GM23338 (cell line): ENCODE data around the gene CENPP. TPM values are rescaled to one million over a fixed set of nuclear protein-coding genes. Genes with fewer than 3 reads are reported as not detected.

ENCODE experiments used
- ATAC-seq: fragments of 200-7000 bp; cut with Tn5 transposase; 3 replicates; pipeline ENCODE4 v1.9.1; 2020
- DNase-seq: peaks from one replicate; pipeline ENCODE4 v3.0.0-alpha.2; 2015; ENCODE audit warnings: low spot score
- H2AFZ ChIP-seq: fragments of 200-600 bp; sonication (generic); 2 replicates; pipeline ENCODE4 v1.8.0; 2016; ENCODE audit warnings: antibody characterized with exemption, mild to moderate bottlenecking, moderate library complexity
- H3F3A ChIP-seq: fragments of 200-600 bp; sonication (generic); replicated peaks from 2 replicates; pipeline ENCODE4 v1.8.0; 2017; ENCODE audit warnings: antibody characterized with exemption, mixed run types, low read depth
- H3K27ac ChIP-seq: fragments of 200-600 bp; sonication (generic); 2 replicates; pipeline ENCODE4 v1.6.1; 2016; ENCODE audit warnings: low read depth
- H3K27me3 ChIP-seq: fragments of 200-600 bp; sonication (generic); 2 replicates; pipeline ENCODE4 v1.8.0; 2016; ENCODE audit warnings: mild to moderate bottlenecking, mixed run types, moderate library complexity; ENCODE audit not compliant: insufficient read depth
- H3K36me3 ChIP-seq: fragments of 200-600 bp; sonication (generic); 2 replicates; pipeline ENCODE4 v1.8.0; 2016; ENCODE audit warnings: mild to moderate bottlenecking; ENCODE audit not compliant: insufficient read depth
- H3K4me1 ChIP-seq: fragments of 200-600 bp; sonication (generic); 2 replicates; pipeline ENCODE4 v1.8.0; 2016; ENCODE audit warnings: mild to moderate bottlenecking, moderate library complexity; ENCODE audit not compliant: insufficient read depth
- H3K4me2 ChIP-seq: fragments of 200-600 bp; sonication (generic); 2 replicates; pipeline ENCODE4 v1.7.1; 2017; ENCODE audit warnings: mixed run types
- H3K4me3 ChIP-seq: fragments of 200-600 bp; sonication (generic); 2 replicates; pipeline ENCODE4 v1.6.1; 2016; ENCODE audit warnings: mixed run types
- H3K79me2 ChIP-seq: fragments of 200-600 bp; sonication (generic); replicated peaks from 2 replicates; pipeline ENCODE4 v1.8.0; 2017; ENCODE audit warnings: mild to moderate bottlenecking; ENCODE audit not compliant: insufficient read depth
- H3K9me2 ChIP-seq: fragments of 200-600 bp; sonication (generic); 2 replicates; pipeline ENCODE4 v1.8.0; 2017; ENCODE audit not compliant: insufficient read depth
- H4K20me1 ChIP-seq: fragments of 200-600 bp; sonication (generic); replicated peaks from 2 replicates; pipeline ENCODE4 v1.8.0; 2017; ENCODE audit warnings: mild to moderate bottlenecking; ENCODE audit not compliant: insufficient read depth
- H3K27ac Mint-ChIP-seq: 2 replicates; pipeline ENCODE4 v1.8.0; 2020; ENCODE audit warnings: inconsistent platforms, mild to moderate bottlenecking, moderate library complexity, mixed read lengths
- H3K27me3 Mint-ChIP-seq: 3 replicates; pipeline ENCODE4 v1.8.0; 2022; ENCODE audit warnings: low read depth, mild to moderate bottlenecking, moderate library complexity, mixed read lengths, inconsistent platforms; ENCODE audit not compliant: insufficient read depth, poor library complexity
- H3K36me3 Mint-ChIP-seq: 3 replicates; pipeline ENCODE4 v1.8.0; 2021; ENCODE audit warnings: low read depth, mild to moderate bottlenecking, inconsistent platforms, moderate library complexity, mixed read lengths
- H3K4me1 Mint-ChIP-seq: 3 replicates; pipeline ENCODE4 v1.8.0; 2020; ENCODE audit warnings: mild to moderate bottlenecking, inconsistent platforms, mixed read lengths
- H3K4me3 Mint-ChIP-seq: 3 replicates; pipeline ENCODE4 v1.8.0; 2021; ENCODE audit warnings: moderate library complexity, mild to moderate bottlenecking, inconsistent platforms, mixed read lengths
- H3K9me3 Mint-ChIP-seq: 3 replicates; pipeline ENCODE4 v1.8.0; 2020; ENCODE audit warnings: moderate library complexity, mild to moderate bottlenecking, inconsistent platforms, mixed read lengths
- CREB1 ChIP-seq: fragments of 250-450 bp; sonication (Bioruptor Pico); IDR thresholded peaks from 2 replicates; pipeline ENCODE4 v1.5.0; 2020; ENCODE audit warnings: low read depth, mild to moderate bottlenecking, moderate library complexity
- CTCF ChIP-seq, 2 experiments: fragments of 200-600 bp in 1 of 2; sonication (generic) in 1 of 2; conservative IDR thresholded peaks; 2 replicates each; pipeline versions ENCODE4 v1.5.1 to v1.6.1; 2016 to 2017; ENCODE audit warnings: antibody characterized with exemption in 2 of 2, low read depth in 2 of 2, mild to moderate bottlenecking in 2 of 2, moderate library complexity in 1 of 2
- ETS1 ChIP-seq: IDR thresholded peaks from 2 replicates; pipeline ENCODE4 v1.6.1; 2016; ENCODE audit warnings: antibody characterized with exemption
- EZH2 ChIP-seq: fragments of 200-600 bp; sonication (generic); IDR thresholded peaks from one replicate; pipeline ENCODE4 v1.8.0; 2017; ENCODE audit warnings: antibody characterized with exemption, mild to moderate bottlenecking, low read depth; ENCODE audit not compliant: unreplicated experiment
- EZH2phosphoT487 ChIP-seq: fragments of 200-600 bp; sonication (generic); IDR thresholded peaks from one replicate; pipeline ENCODE4 v1.8.1; 2018; ENCODE audit warnings: antibody characterized with exemption; ENCODE audit not compliant: unreplicated experiment
- JUNB ChIP-seq: IDR thresholded peaks from one replicate; pipeline ENCODE4 v1.6.1; 2016; ENCODE audit warnings: antibody characterized with exemption; ENCODE audit not compliant: unreplicated experiment
- NANOG ChIP-seq: IDR thresholded peaks from 2 replicates; pipeline ENCODE4 v1.6.1; 2016; ENCODE audit warnings: antibody characterized with exemption, borderline replicate concordance
- POLR2AphosphoS5 ChIP-seq: IDR thresholded peaks from 2 replicates; pipeline ENCODE4 v1.6.1; 2016; ENCODE audit warnings: antibody characterized with exemption, low read depth
- REST ChIP-seq: IDR thresholded peaks from one replicate; pipeline ENCODE4 v1.6.1; 2018; ENCODE audit warnings: antibody characterized with exemption; ENCODE audit not compliant: unreplicated experiment
- STAT1 ChIP-seq: IDR thresholded peaks from one replicate; pipeline ENCODE4 v1.6.1; 2016; ENCODE audit warnings: antibody characterized with exemption; ENCODE audit not compliant: unreplicated experiment
- ZNF114 ChIP-seq: fragments of 250-450 bp; sonication (Bioruptor Pico); IDR thresholded peaks from 2 replicates; pipeline ENCODE4 v1.5.0; 2020; ENCODE audit warnings: mild to moderate bottlenecking, moderate library complexity
- ZNF331 ChIP-seq: fragments of 250-450 bp; sonication (Bioruptor Pico); IDR thresholded peaks from 2 replicates; pipeline ENCODE4 v1.5.0; 2020; ENCODE audit warnings: low read depth, mild to moderate bottlenecking, moderate library complexity
- ZNF462 ChIP-seq: fragments of 250-450 bp; sonication (Bioruptor Pico); IDR thresholded peaks from 2 replicates; pipeline ENCODE4 v1.5.0; 2020; ENCODE audit warnings: mild to moderate bottlenecking, moderate library complexity
- polyA plus RNA-seq: library from polyadenylated mRNA; unstranded; fragments of >200 nt; fragmentation: Nextera tagmentation; extraction: Ambion mirVana; gene quantifications from 2 replicates; pipeline ENCODE4 v1.2.1, GENCODE V29; 2016
- total RNA-seq: library from RNA; depleted of rRNA; stranded (reverse); fragments of >200 nt; shearing (Covaris generic); gene quantifications from 2 replicates; pipeline ENCODE4 v1.2.3, GENCODE V29; 2014

The CENPP gene
- total and polyA plus RNA-seq, 2 experiments from 2014 or later = 11.0 to 12.6 TPM

- no peaks in the 10 kb centered on the region for H3F3A ChIP-seq
- H3K4me2 ChIP-seq = no peak within 1 kb of the TSS
- H3K27me3 Mint-ChIP-seq = no peaks in the 10 kb centered on the region
- no peaks in the 10 kb centered on the region for H4K20me1 ChIP-seq
- H3K4me1 ChIP-seq = no peaks in the 10 kb centered on the region
- no peaks in the 10 kb centered on the region for H3K79me2 ChIP-seq
- no peak within 1 kb of the TSS for H2AFZ ChIP-seq
- DNase-seq (no peak), ATAC-seq (no peak)
- H3K4me3 ChIP-seq = no peak within 1 kb of the TSS
- no peaks in the 10 kb centered on the region for H3K36me3 Mint-ChIP-seq
- H3K27me3 ChIP-seq = no peaks in the 10 kb centered on the region
- no peak within 1 kb of the TSS for H3K27ac ChIP-seq
- H3K4me3 Mint-ChIP-seq = no peak within 1 kb of the TSS
- TF ChIP-seq ZNF331 (CRISPR knock-in tag) = no peak
- no peak for TF ChIP-seq STAT1
- TF ChIP-seq JUNB = no peak
- TF ChIP-seq ZNF114 = no peak
- TF ChIP-seq CREB1 (CRISPR knock-in tag) = no peak
- TF ChIP-seq NANOG = no peak
- no peak for TF ChIP-seq ETS1
- no peak for TF ChIP-seq EZH2phosphoT487
- no peak for TF ChIP-seq REST
- TF ChIP-seq EZH2 = no peak
- no peak for TF ChIP-seq CTCF (conservative IDR thresholded peaks at IDR 0.05; ENCODE audit: low read depth in 2 of 2)
- TF ChIP-seq ZNF462 (CRISPR knock-in tag) = no peak
- no peak for TF ChIP-seq POLR2AphosphoS5
- no peaks in the 10 kb centered on the region for H3K9me3 Mint-ChIP-seq
- no peaks in the 10 kb centered on the region for H3K9me2 ChIP-seq
- H3K36me3 ChIP-seq = no peaks in the 10 kb centered on the region
- peaks cover 7% of the 10 kb centered on the region; the same call in 2 of the 3 replicates for H3K4me1 Mint-ChIP-seq
- no peak within 1 kb of the TSS for H3K27ac Mint-ChIP-seq
Measured at GRCh38 chr9:92424340-92424739, 98.6 kb downstream of the CENPP start, which contains the start of gene OMD. Gene OMD (minus strand): TSS chr9:92424471. CDS start chr9:92417558, 6,913 bp downstream.
